Esophagus muscularis mucosa (tissue), 4 donors: Measurements from ENCODE around the gene VGF. TPM values are rescaled to one million over a fixed set of nuclear protein-coding genes. Genes with fewer than 3 reads are reported as not detected.

Experiments used
- DNase-seq: peaks from one replicate; pipeline ENCODE4 v3.0.0-alpha.2; 2017; ENCODE audit errors: extremely low spot score
- H3K27ac ChIP-seq, 4 donors: fragments of 200-600 bp; sonication (generic); replicated peaks in 1 of 4; 1 replicate in 3 of 4; 2 replicates in 1 of 4; pipeline ENCODE4 v1.5.1; 2016 to 2019; ENCODE audit warnings: mild to moderate bottlenecking in 1 of 4
- H3K27me3 ChIP-seq, 4 donors: fragments of 200-600 bp; sonication (generic); one replicate each; pipeline versions ENCODE4 v1.5.1 to v1.6.0; 2016 to 2019
- H3K36me3 ChIP-seq, 4 donors: fragments of 200-600 bp; sonication (generic); one replicate each; pipeline ENCODE4 v1.5.1; 2016 to 2019
- H3K4me1 ChIP-seq, 4 donors: fragments of 200-600 bp; sonication (generic); one replicate each; pipeline ENCODE4 v1.5.1; 2016 to 2019
- H3K4me3 ChIP-seq, 4 donors: fragments of 200-600 bp; sonication (generic); 1 replicate in 2 of 4; 2 replicates in 2 of 4; pipeline ENCODE4 v1.5.1; 2016 to 2019; ENCODE audit warnings: mild to moderate bottlenecking in 4 of 4, moderate library complexity in 1 of 4
- H3K9me3 ChIP-seq, 4 donors: fragments of 200-600 bp; sonication (generic); 1 replicate in 3 of 4; 2 replicates in 1 of 4; pipeline ENCODE4 v1.5.1; 2016 to 2019
- EP300 ChIP-seq: sonication (generic); formaldehyde crosslinking; IDR thresholded peaks from one replicate; pipeline ENCODE4 v1.6.1; 2017; ENCODE audit warnings: antibody characterized with exemption
- POLR2A ChIP-seq: fragments of 450-650 bp; IDR thresholded peaks from one replicate; pipeline ENCODE4 v1.6.1; 2017; ENCODE audit warnings: antibody characterized with exemption, moderate library complexity, mild to moderate bottlenecking, low read depth
- POLR2AphosphoS5 ChIP-seq, 2 donors: sonication (generic); formaldehyde crosslinking; IDR thresholded peaks; one replicate each; pipeline ENCODE4 v1.6.1; 2017; ENCODE audit warnings: antibody characterized with exemption in 2 of 2
- WGBS: methylation state at CpG from one replicate; pipeline ENCODE4 v1.1.5; 2018; 5-methylcytosine and 5-hydroxymethylcytosine counted together
- intact Hi-C: fragments of 100-400 bp; cut with DNase I; formaldehyde crosslinking; loops from one replicate; pipeline ENCODE4 v1.15.1; 2023
- total RNA-seq, 4 donors: library from RNA; depleted of rRNA; stranded (reverse); fragments of >200 nt; gene quantifications; one replicate each; pipeline versions ENCODE4 v1.1.0 to v1.2.1, GENCODE V29; 2016
- TF ChIP-seq, protein P1 (sequence below), 3 experiments: fragments of 200-600 bp in 2 of 3; fragments of 450-650 bp in 1 of 3; sonication (generic) in 2 of 3; IDR thresholded peaks; one replicate each; pipeline ENCODE4 v1.5.1; 2017 to 2019; ENCODE audit warnings: antibody characterized with exemption in 3 of 3, mild to moderate bottlenecking in 2 of 3, moderate library complexity in 1 of 3

Gene VGF
- total RNA-seq, 4 donors from 2014 or later = 0.23 to 0.33 (median 0.26) TPM; not detected in 1

GRCh38 chr7:101159696-101160674, 5.4 kb downstream of the VGF start:
- no peak overlapping the region for H3K27ac ChIP-seq
- peaks cover 10 to 69% (median 36%) of the 10 kb centered on the region in 4 donors for H3K27me3 ChIP-seq
- no peak for DNase-seq
- WGBS = 80% methylated on average over 25 of the region's 31 CpGs
- no peak overlapping the region for H3K4me3 ChIP-seq
- intact Hi-C loops = no loop called here
- TF ChIP-seq POLR2A (no peak), EP300 (no peak), POLR2AphosphoS5 (IDR thresholded peaks at IDR 0.05) (no peak)
- TF ChIP-seq, protein P1, sequence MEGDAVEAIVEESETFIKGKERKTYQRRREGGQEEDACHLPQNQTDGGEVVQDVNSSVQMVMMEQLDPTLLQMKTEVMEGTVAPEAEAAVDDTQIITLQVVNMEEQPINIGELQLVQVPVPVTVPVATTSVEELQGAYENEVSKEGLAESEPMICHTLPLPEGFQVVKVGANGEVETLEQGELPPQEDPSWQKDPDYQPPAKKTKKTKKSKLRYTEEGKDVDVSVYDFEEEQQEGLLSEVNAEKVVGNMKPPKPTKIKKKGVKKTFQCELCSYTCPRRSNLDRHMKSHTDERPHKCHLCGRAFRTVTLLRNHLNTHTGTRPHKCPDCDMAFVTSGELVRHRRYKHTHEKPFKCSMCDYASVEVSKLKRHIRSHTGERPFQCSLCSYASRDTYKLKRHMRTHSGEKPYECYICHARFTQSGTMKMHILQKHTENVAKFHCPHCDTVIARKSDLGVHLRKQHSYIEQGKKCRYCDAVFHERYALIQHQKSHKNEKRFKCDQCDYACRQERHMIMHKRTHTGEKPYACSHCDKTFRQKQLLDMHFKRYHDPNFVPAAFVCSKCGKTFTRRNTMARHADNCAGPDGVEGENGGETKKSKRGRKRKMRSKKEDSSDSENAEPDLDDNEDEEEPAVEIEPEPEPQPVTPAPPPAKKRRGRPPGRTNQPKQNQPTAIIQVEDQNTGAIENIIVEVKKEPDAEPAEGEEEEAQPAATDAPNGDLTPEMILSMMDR (IDR thresholded peaks at IDR 0.05) = no peak
- peaks cover 25 to 53% (median 41%) of the 10 kb centered on the region in 4 donors for H3K36me3 ChIP-seq
- H3K9me3 ChIP-seq = no peaks in the 10 kb centered on the region
- peaks cover 34 to 42% (median 36%) of the 10 kb centered on the region in 4 donors for H3K4me1 ChIP-seq

DNA sequence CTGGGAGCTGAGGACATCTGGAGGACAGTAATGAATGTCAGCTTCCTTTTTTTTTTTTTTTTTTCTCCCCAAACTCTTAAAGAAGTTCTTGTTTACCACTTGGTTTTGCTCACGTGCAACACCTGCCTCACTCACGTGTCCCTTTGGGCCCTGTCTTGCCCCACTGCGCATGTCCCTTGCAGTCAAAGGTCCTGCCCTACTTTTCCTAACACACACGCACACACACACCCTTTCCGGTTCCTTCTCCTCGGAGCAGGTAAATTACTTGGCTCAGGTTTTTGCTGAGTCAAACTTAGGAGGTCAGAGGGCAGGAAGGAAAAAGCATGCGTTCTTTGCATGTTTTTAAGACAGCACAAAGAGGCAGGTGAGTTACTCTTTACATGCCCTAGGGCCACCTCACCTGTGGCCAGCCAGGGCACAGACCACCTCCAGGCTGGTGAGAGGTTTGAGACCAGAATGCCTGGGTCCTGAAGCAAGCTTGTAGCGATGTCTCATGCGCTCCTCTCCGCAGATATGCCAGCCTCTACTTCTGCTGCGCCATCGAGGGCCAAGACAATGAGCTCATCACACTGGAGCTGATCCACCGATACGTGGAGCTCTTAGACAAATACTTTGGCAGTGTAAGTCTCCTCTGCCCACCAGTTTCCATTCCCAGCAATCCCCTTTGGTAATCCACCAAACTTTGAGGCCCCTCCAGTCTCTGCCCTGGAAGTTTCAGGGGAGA, 8.3 kb downstream of the VGF start:
- Histone ChIP-seq H3K36me3 (peaks cover 25 to 53% (median 41%) of the 10 kb centered on the region in 4 donors), H3K27ac (no peak overlapping the region), H3K4me3 (no peak overlapping the region), H3K9me3 (no peaks in the 10 kb centered on the region), H3K27me3 (peaks cover 0 to 39% (median 7%) of the 10 kb centered on the region in 4 donors), H3K4me1 (peaks cover 8 to 25% (median 16%) of the 10 kb centered on the region in 4 donors)
- intact Hi-C loops = no loop called here
- no peak for TF ChIP-seq EP300
- TF ChIP-seq POLR2AphosphoS5 (IDR thresholded peaks at IDR 0.05) = no peak
- no peak for TF ChIP-seq POLR2A
- TF ChIP-seq, protein P1 (IDR thresholded peaks at IDR 0.05) = no peak
- WGBS = 82% methylated on average over 10 of the region's 14 CpGs
- no peak for DNase-seq

DNA sequence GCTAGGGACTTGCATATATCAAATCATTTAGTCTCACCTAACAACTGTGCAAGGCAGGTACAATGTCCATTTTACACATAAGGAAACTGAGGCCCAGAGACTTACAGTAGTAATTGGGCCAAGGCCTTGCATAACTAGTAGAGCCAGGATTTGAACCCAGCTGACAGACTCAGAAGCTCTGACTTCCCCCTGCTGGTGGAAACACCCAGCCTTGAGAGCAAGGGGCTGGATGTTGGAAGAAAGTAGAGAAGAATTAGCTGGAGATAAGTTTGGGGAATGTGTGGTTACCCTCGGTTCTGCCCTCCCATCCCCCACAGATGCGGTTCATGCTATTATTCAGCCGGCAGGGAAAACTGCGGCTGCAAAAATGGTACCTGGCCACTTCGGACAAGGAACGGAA, 9.1 kb downstream of the VGF start:
- H3K4me1 ChIP-seq = peaks cover 8 to 25% (median 16%) of the 10 kb centered on the region in 4 donors
- no peaks in the 10 kb centered on the region for H3K9me3 ChIP-seq
- no peak overlapping the region for H3K4me3 ChIP-seq
- peaks cover 25 to 46% (median 41%) of the 10 kb centered on the region in 4 donors for H3K36me3 ChIP-seq
- TF ChIP-seq POLR2AphosphoS5 (IDR thresholded peaks at IDR 0.05) (no peak), POLR2A (no peak), EP300 (no peak)
- TF ChIP-seq, protein P1 (IDR thresholded peaks at IDR 0.05) = no peak
- intact Hi-C loops = no loop called here
- peaks cover 0 to 32% (median 3%) of the 10 kb centered on the region in 4 donors for H3K27me3 ChIP-seq
- H3K27ac ChIP-seq = no peak overlapping the region
- whole genome bisulfite sequencing = 81% methylated on average over 6 of the region's 6 CpGs
- no peak for DNase-seq

DNA sequence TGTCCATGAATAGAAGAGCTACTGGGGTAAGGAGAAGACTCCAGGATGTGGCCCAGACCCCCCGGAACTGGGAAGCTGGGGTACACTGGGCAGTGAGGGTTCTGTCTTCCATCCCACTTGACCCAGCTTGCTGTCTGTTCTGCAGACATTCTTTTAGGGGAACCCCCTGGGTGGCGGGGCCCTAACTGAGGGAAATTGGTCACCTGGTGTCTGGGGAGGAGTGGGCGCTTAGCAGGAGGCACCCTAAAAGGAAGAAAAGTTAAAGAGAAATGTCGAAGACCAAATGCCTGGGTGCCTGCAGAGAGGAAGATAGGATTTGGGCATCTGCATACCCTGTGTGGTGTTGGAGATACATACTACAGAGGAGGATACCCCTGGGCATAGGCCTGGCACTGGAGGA, 10.1 kb downstream of the VGF start:
- Histone ChIP-seq H3K27me3 (peaks cover 0 to 27% (median 3%) of the 10 kb centered on the region in 4 donors), H3K4me3 (peak overlapping the region; percentile 66 to 91 (median 78)), H3K27ac (no peak overlapping the region), H3K9me3 (no peaks in the 10 kb centered on the region), H3K4me1 (peaks cover 8 to 25% (median 16%) of the 10 kb centered on the region in 4 donors), H3K36me3 (peaks cover 20 to 37% (median 33%) of the 10 kb centered on the region in 4 donors)
- no peak for DNase-seq
- intact Hi-C loops = no loop called here
- 52% methylated on average over 4 of the region's 4 CpGs for WGBS
- TF ChIP-seq POLR2AphosphoS5 (IDR thresholded peaks at IDR 0.05) (no peak), EP300 (no peak), POLR2A (no peak)
- TF ChIP-seq, protein P1 (IDR thresholded peaks at IDR 0.05) = no peak
